CD4-positive, CD25-positive, alpha-beta regulatory T cell (primary cell): ENCODE data around the gene SMIM36. TPM values are rescaled to one million over a fixed set of nuclear protein-coding genes. Genes with fewer than 3 reads are reported as not detected.
"Not testable (repeated sequence)": the region's sequence is repeated elsewhere in the genome, so short reads cannot be mapped to it uniquely, and the experiment has no call there.

Experiments used
- ATAC-seq, 2 donors: fragments of 150-1000 bp; cut with Tn5 transposase; one replicate each; pipeline ENCODE4 v1.10.0; 2021; ENCODE audit warnings: low read depth in 2 of 2, moderate number of reproducible peaks in 2 of 2, moderate library complexity in 1 of 2
- DNase-seq, 3 donors: peaks; one replicate each; pipeline versions ENCODE4 v3.0.0 to v3.0.0-alpha.2; 2012 to 2022; ENCODE audit warnings: mixed read lengths in 1 of 3
- H3K27ac ChIP-seq: one replicate; pipeline ENCODE4 v1.7.0; 2013; ENCODE audit warnings: mild to moderate bottlenecking, low read length; ENCODE audit not compliant: insufficient read depth, poor library complexity, severe bottlenecking
- H3K27me3 ChIP-seq: one replicate; pipeline ENCODE4 v1.7.0; 2013; ENCODE audit warnings: low read length; ENCODE audit not compliant: control insufficient read depth, insufficient read depth
- H3K36me3 ChIP-seq: one replicate; pipeline ENCODE4 v1.7.0; 2013; ENCODE audit warnings: mild to moderate bottlenecking, low read length, moderate library complexity; ENCODE audit not compliant: control insufficient read depth, insufficient read depth
- H3K4me1 ChIP-seq: 2 replicates; pipeline ENCODE4 v1.7.0; 2013; ENCODE audit warnings: mild to moderate bottlenecking, low read length; ENCODE audit not compliant: insufficient read depth, control insufficient read depth, poor library complexity, severe bottlenecking
- H3K4me3 ChIP-seq: one replicate; pipeline ENCODE4 v1.7.0; 2013; ENCODE audit warnings: low read depth, mild to moderate bottlenecking, low read length, moderate library complexity
- H3K9me3 ChIP-seq, 2 experiments: 1 replicate in 1 of 2; 2 replicates in 1 of 2; pipeline ENCODE4 v1.7.0; 2013; ENCODE audit warnings: low read length in 2 of 2, mild to moderate bottlenecking in 1 of 2, moderate library complexity in 1 of 2; ENCODE audit not compliant: control insufficient read depth in 2 of 2
- H3K27ac Mint-ChIP-seq, 3 donors: one replicate each; pipeline ENCODE4 v1.8.0; 2020 to 2022; ENCODE audit warnings: mild to moderate bottlenecking in 3 of 3, mixed read lengths in 3 of 3, moderate library complexity in 2 of 3
- H3K27me3 Mint-ChIP-seq: one replicate; pipeline ENCODE4 v1.8.0; 2022; ENCODE audit warnings: mild to moderate bottlenecking, mixed read lengths
- H3K36me3 Mint-ChIP-seq: one replicate; pipeline ENCODE4 v1.8.0; 2020; ENCODE audit warnings: mixed read lengths
- H3K4me1 Mint-ChIP-seq, 4 donors: one replicate each; pipeline ENCODE4 v1.8.0; 2020 to 2022; ENCODE audit warnings: mixed read lengths in 4 of 4, mild to moderate bottlenecking in 1 of 4
- H3K4me3 Mint-ChIP-seq, 4 donors: one replicate each; pipeline ENCODE4 v1.8.0; 2020 to 2022; ENCODE audit warnings: mild to moderate bottlenecking in 4 of 4, mixed read lengths in 4 of 4, moderate library complexity in 3 of 4
- H3K9me3 Mint-ChIP-seq, 7 donors: one replicate each; pipeline ENCODE4 v1.8.0; 2020 to 2022; ENCODE audit warnings: mixed read lengths in 7 of 7, mild to moderate bottlenecking in 3 of 7, moderate library complexity in 2 of 7
- polyA plus RNA-seq, 4 donors: library from polyadenylated mRNA; unstranded; fragments of 300-500 nt; fragmentation: Illumina TruSeq; gene quantifications; one replicate each; pipeline ENCODE4 v1.2.3, GENCODE V29; 2021
- total RNA-seq: library from RNA; stranded (reverse); gene quantifications from one replicate; pipeline ENCODE4 v1.2.3, GENCODE V29; 2022

Gene SMIM36
- total and polyA plus RNA-seq, 5 donors from 2014 or later = not detected

DNA sequence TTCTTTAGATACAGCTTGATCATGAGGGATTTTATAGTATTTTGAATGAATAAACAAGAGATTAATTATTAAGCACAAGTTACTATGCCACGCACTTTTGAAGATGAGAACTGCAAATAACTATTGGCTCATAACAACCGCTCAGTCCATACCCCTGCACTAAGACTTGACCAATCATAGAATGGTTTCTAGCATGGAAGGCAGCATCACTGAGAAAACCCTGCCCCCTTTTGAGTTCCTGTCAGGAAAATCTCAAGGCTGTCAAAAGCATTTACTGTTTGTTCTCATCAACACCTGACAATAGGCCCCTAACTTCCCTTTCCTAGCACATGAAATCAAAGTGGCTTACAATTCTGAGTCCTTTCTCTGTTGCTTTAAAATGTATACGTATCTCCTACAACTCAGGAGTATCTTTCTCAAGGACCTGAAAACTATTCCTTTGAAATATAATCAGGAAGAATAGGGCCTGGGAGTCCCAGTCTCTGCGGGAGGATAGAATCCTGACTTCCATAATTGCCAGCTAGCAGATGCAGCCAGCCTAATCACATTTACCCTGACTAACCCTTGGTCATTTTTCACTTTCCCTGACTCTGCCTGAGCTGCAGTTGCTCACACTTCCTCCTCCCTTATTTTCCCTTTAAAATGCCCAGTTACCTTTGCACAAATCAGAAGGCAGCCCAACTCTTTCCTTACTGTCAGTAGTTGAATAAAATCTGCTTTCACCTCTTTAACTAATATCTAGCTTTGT is 80.5 kb downstream of the SMIM36 start:
- H3K9me3 Mint-ChIP-seq = no peaks in the 10 kb centered on the region
- ATAC-seq = no peak
- no peak overlapping the region for H3K27ac Mint-ChIP-seq

DNA sequence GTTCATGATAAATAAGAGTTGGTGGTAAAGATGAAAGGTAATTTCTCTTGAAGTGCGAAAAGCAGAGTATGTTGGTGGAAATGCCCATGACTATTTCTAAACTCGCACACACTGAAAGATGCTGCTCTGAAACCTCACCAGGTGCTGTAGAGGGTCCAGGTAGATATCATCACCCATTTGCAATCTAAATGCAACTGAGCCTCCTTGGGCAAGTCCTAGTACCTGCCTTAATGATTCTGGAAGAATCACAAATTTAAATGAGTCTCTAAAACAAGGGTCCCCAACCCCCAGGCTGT is 83.7 kb downstream of the SMIM36 start:
- peaks cover 0 to 2% (median 0%) of the 10 kb centered on the region in 7 donors for H3K9me3 Mint-ChIP-seq
- Histone ChIP-seq H3K36me3 (no peaks in the 10 kb centered on the region), H3K27me3 (peaks cover 22% of the 10 kb centered on the region), H3K9me3 (no peaks in the 10 kb centered on the region), H3K4me3 (no peak overlapping the region), H3K4me1 (no peaks in the 10 kb centered on the region), H3K27ac (no peak overlapping the region)
- H3K27me3 Mint-ChIP-seq = peaks cover 45% of the 10 kb centered on the region
- H3K4me3 Mint-ChIP-seq = no peak overlapping the region
- no peak overlapping the region for H3K27ac Mint-ChIP-seq
- DNase-seq (no peak), ATAC-seq (no peak)
- peaks cover 4 to 6% (median 5%) of the 10 kb centered on the region in 4 donors for H3K4me1 Mint-ChIP-seq
- H3K36me3 Mint-ChIP-seq = no peaks in the 10 kb centered on the region

More for the DNA sequence above, 80.5 kb downstream of the SMIM36 start:
- Histone ChIP-seq H3K4me3 (no peak overlapping the region), H3K9me3 (no peaks in the 10 kb centered on the region), H3K36me3 (no peaks in the 10 kb centered on the region), H3K4me1 (no peaks in the 10 kb centered on the region), H3K27ac (no peak overlapping the region), H3K27me3 (peaks cover 2% of the 10 kb centered on the region)
- no peak for DNase-seq
- Mint-ChIP-seq H3K27me3 (peaks cover 32% of the 10 kb centered on the region), H3K4me1 (peaks cover 6 to 15% (median 13%) of the 10 kb centered on the region in 4 donors), H3K36me3 (no peaks in the 10 kb centered on the region), H3K4me3 (no peak overlapping the region)

DNA sequence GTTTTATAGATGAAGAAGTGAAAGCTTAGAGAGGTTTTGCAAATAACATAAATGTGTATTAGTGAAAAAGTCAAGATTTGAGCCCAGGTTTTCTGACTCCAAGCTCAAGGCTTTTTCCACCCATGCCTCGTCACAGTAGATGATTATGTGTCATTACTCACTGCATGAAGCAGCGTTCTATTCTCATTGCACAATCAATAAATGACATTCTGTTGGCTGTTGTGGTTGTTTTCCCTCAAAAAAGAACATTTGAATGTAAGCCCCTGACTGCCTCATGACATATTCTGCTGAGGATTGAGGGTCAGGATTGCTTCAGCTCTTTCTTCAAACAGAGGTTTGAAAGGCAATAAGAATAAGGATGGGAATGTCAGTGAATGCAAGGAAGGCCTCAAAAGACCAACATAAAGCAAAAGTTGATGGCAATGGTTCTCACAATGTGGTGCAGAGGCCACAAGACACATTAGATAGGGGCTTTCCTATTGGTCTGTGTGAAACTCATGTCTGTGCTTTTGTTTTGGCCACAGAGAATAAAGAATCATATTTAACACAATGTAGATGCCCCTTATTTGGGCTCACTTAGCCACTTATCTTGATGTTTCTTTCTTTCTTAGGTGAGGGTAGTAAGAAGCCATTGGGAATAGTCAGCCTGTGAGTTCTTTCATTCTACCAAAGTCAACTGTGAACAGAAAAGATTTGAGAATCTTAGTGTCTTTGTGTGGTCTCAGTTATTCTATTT is 84.2 kb downstream of the SMIM36 start:
- Mint-ChIP-seq H3K27me3 (peaks cover 45% of the 10 kb centered on the region), H3K27ac (no peak overlapping the region), H3K36me3 (no peaks in the 10 kb centered on the region), H3K9me3 (peaks cover 0 to 2% (median 0%) of the 10 kb centered on the region in 7 donors), H3K4me1 (peaks cover 0 to 5% (median under 1%) of the 10 kb centered on the region in 4 donors), H3K4me3 (no peak overlapping the region)
- H3K4me1 ChIP-seq = peaks cover 3% of the 10 kb centered on the region
- H3K36me3 ChIP-seq = no peaks in the 10 kb centered on the region
- peaks cover 22% of the 10 kb centered on the region for H3K27me3 ChIP-seq
- H3K4me3 ChIP-seq = no peak overlapping the region
- ATAC-seq = no peak
- no peak for DNase-seq
- H3K9me3 ChIP-seq = no peaks in the 10 kb centered on the region
- no peak overlapping the region for H3K27ac ChIP-seq

DNA sequence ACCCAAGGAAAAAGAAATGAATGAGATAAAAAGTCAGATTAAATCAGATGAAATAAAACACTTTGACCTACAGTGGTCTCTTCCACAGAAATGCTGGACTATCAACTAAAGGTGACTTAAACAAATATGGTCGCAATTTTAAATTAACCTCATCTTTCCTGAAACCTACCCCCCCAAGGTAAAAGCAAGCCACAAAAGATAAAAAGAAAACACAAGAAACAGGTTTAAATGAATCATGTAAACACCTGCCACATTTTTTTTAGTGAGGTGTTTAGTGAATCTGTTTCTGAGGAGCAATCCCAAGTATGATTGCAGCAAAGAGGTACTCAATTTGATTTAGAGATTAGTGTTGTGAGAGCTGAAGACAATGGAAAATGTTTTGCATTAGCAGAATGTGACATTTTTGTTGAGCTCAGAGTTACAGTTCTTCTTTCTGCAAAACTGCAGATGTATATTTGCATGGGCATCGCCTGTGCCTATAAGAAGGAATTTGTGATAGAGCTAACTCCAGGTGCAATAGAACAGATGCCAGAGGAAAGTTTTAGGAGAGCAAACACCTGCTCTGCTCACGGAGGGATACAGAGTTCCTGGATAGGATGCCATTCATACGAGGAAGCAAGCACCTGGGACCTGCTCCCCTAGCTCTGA is 86.2 kb downstream of the SMIM36 start:
- DNase-seq (no peak), ATAC-seq (no peak)
- Histone ChIP-seq H3K9me3 (no peaks in the 10 kb centered on the region), H3K27me3 (peaks cover 22% of the 10 kb centered on the region), H3K4me1 (peaks cover 19% of the 10 kb centered on the region), H3K36me3 (no peaks in the 10 kb centered on the region), H3K27ac (no peak overlapping the region), H3K4me3 (no peak overlapping the region)
- peaks cover 0 to 2% (median 0%) of the 10 kb centered on the region in 7 donors for H3K9me3 Mint-ChIP-seq
- no peak overlapping the region for H3K27ac Mint-ChIP-seq
- no peaks in the 10 kb centered on the region for H3K36me3 Mint-ChIP-seq
- peaks cover 3 to 12% (median 8%) of the 10 kb centered on the region in 4 donors for H3K4me1 Mint-ChIP-seq
- peaks cover 37% of the 10 kb centered on the region for H3K27me3 Mint-ChIP-seq
- peak overlapping the region in 2 of 4 donors; percentile 26 to 40 for H3K4me3 Mint-ChIP-seq

DNA sequence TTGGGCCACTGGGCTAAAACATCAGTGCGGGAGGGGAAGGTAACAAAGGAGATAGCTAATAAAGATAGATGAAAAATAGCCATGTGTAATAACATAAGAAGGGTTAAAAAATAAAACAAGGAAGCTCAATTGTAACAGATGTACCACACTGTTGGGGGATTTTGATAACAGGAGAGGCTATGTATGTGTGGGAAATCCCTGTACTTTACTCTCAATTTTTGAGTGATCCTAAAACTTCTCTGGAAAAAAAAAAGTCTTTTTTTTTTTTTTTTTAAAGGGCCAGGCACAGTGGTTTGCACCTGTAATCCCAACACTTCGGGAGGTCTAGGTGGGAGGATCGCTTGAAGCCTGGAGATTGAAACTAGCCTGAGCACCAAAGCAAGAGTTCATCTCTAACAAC is 87.7 kb downstream of the SMIM36 start:
- H3K4me1 ChIP-seq = peaks cover 33% of the 10 kb centered on the region
- H3K9me3 ChIP-seq = no peaks in the 10 kb centered on the region
- H3K27me3 ChIP-seq = peaks cover 22% of the 10 kb centered on the region
- no peaks in the 10 kb centered on the region for H3K36me3 ChIP-seq
- H3K4me3 ChIP-seq = no peak overlapping the region
- Mint-ChIP-seq H3K27me3 (peaks cover 32% of the 10 kb centered on the region), H3K9me3 (peaks cover 0 to 2% (median 0%) of the 10 kb centered on the region in 7 donors), H3K27ac (peak overlapping the region in 1 of 3 donors; percentile 58), H3K4me3 (peak overlapping the region; percentile 10 to 87 (median 40)), H3K4me1 (peaks cover 17 to 27% (median 22%) of the 10 kb centered on the region in 4 donors), H3K36me3 (no peaks in the 10 kb centered on the region)
- H3K27ac ChIP-seq = no peak overlapping the region
- DNase-seq = no peak
- ATAC-seq = no peak

DNA sequence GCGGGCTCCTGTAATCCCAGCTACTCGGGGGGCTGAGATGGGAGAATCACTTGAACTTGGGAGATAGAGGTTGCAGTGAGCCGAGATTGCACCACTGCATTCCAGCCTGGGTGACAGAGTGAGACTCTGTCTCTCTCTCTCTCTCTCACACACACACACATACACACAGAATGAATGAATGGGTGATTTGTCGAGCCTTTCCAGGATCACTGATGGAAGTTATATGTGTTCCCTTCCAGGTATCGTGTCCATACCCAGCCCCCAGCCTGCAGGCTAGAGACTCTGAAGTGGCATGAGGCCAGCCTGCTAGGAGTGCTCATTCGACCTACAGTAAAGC is 88.5 kb downstream of the SMIM36 start:
- H3K4me1 ChIP-seq = peaks cover 33% of the 10 kb centered on the region
- H3K27me3 ChIP-seq = peaks cover 19% of the 10 kb centered on the region
- not testable (repeated sequence) for H3K4me3 ChIP-seq, H3K9me3 Mint-ChIP-seq, DNase-seq, H3K27ac ChIP-seq, H3K9me3 ChIP-seq, H3K36me3 Mint-ChIP-seq, H3K36me3 ChIP-seq, ATAC-seq
- Mint-ChIP-seq H3K4me3 (peak overlapping the region; percentile 51 to 87 (median 84)), H3K27ac (peak overlapping the region in 1 of 3 donors; percentile 58), H3K27me3 (peaks cover 26% of the 10 kb centered on the region), H3K4me1 (peaks cover 21 to 34% (median 28%) of the 10 kb centered on the region in 4 donors)

DNA sequence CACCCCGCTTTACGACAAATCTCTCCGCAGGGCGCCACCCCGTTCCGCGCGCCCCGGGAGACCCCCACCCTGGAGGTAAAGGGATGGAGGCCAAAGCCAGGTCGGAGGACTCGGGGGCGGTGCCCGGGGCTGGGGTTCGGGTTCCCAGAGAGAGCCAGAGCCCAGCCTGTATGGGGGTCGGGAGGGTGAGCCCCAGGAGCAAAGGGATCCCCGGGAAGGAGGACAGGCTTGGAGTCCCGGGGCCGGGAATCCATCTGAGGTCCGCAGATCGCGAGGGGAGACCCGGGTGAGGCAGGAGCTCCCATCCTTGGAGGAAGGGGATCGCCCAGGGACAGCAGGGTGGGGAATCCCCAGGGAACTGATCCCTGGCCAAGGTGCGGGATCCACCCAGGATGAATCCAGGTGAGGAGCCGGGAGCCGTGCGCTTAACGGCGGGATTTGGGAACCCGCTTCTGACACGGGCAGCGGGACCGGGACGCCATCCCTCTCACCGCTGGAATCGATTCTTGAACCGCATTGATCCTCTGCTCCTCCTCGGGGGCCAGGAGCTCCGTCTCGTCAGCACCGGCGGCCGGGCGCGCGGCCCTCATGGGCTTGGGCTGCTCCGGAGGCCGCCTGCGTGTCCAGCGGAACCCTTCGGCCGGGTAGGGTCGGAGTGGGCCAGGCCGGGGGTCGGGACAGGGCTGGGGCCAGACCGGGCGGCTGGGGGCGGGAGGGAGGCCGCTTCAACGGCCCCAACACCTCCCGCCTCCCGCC is 89.9 kb downstream of the SMIM36 start, which contains the start of gene MMD:
Gene MMD (minus strand): TSS at position 657 of the 756 bp plus-strand sequence. CDS start 140 bp downstream, at position 517.
- DNase-seq (peak in 2 of 3 donors; percentile 2 to 21), ATAC-seq (no peak)
- Histone ChIP-seq H3K27ac (peak within 1 kb of the TSS; percentile 73), H3K9me3 (no peaks in the 10 kb centered on the region), H3K4me1 (peaks cover 33% of the 10 kb centered on the region), H3K36me3 (no peaks in the 10 kb centered on the region), H3K4me3 (peak within 1 kb of the TSS; percentile 86), H3K27me3 (peaks cover 19% of the 10 kb centered on the region)
- no peaks in the 10 kb centered on the region for H3K36me3 Mint-ChIP-seq
- peaks cover 0 to 2% (median 0%) of the 10 kb centered on the region in 7 donors for H3K9me3 Mint-ChIP-seq
- peak within 1 kb of the TSS; percentile 88 to 98 (median 96) for H3K27ac Mint-ChIP-seq
- H3K4me1 Mint-ChIP-seq = peaks cover 33 to 48% (median 40%) of the 10 kb centered on the region in 4 donors
- peaks cover 23% of the 10 kb centered on the region for H3K27me3 Mint-ChIP-seq
- H3K4me3 Mint-ChIP-seq = peak within 1 kb of the TSS; percentile 91 to 98 (median 92)
